ENCODE data around the gene LYL1.

Gene LYL1

DNA sequence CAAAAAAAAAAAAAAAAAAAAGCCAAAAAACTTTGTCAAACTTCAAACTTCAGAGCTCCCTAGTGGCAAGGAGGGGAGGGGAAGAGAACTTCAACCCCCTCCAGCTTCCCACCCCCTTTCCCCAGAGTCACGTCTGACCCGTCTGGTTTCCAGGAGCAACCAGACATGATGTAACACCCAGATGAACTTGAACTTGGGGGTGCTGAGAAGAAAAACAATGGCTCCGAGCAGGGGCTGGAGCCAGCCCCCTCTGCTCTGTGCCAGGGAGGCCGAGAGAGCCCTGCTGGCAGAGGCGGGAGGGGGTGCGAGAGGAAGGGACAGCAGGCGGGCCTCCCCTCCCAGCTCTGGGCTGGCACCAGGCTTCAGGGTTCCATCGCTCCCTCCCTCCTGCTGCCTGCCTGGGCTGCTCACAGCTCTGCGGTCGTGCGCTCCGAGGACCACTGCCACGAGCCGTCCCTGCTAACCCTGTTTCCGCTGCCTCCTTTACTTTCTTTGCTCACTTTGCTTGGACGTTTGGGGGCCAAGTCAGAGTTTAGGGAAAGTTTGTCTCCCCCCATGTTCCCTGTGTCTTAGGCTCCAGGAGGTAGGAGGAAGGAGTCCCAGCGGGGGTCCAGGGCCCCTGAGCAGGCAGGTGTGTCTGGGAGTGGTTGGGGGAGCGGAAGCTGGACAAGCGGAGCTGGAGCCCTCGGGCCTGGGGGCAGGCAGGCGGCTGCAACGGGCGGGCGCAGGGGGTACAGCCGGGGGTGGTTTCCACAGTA lies 11.1 kb downstream of the LYL1 start:
- DNase-seq: no peak

DNA sequence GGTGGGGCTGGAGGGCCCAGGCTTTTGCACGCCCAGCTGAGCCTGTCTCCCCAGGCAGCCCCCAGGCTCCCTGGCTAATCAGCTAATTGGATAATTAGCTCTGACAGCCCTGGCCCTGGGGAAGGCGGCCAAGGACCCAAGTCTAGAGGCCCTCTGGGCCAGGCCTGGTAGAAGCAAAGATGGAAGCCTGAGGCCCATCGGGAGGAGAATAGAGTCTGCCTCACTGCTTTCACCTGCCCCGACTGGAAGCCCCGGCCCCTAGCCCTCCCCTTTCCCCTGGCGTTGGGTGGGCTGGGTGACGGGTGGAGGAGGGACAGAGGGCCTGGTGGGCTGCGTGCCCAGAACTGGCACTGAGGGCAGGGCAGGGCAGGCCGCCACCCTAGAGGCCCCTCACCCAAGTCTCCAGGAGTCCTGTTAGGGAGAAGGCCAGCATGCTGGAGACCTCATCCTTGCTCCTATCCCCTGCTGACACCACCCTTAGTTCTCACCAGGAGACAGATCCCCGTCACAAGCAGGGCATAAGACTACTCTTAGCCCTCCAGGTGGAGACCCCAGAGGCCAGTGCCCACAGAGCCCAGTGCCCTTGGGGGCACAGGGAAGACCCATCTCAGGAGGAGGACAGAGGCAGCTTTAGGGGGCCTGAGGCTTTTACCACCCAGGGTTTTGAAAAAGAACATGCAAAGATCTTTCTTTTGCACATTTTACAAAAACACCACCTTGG lies 12.0 kb downstream of the LYL1 start:
- no peak for DNase-seq

DNA sequence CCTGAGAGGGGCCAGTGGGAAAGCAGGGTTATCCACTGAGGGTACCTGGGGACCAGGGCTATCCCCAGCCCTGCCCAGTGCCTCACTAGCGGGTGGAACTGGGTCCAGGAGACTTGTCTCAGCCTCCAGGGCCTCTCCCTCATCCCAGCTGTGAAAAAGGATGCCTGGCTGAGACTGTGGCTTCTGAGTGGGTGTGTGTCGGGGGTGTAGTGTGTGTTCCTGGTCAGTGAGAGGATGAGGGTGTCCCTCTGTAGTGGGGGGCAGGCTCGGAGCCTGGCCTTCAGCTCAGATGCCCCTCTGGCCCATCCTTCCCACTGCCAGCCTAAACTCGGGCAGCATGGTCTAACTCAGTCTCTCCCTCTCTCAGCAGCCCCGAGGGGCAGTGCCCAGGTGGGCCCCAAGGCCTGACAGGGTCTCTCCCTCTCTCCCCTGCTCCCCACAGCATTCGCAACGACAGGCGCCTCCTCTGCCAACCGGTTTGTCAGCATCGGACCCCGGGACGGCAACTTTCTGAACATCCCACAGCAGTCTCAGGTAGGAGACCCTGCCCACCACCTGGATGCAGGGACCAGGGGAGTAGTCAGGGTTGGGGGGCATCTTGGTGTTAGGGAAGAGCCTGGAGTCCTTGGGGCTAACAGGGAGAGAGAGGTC lies 12.7 kb downstream of the LYL1 start:
- DNase-seq: no peak

DNA sequence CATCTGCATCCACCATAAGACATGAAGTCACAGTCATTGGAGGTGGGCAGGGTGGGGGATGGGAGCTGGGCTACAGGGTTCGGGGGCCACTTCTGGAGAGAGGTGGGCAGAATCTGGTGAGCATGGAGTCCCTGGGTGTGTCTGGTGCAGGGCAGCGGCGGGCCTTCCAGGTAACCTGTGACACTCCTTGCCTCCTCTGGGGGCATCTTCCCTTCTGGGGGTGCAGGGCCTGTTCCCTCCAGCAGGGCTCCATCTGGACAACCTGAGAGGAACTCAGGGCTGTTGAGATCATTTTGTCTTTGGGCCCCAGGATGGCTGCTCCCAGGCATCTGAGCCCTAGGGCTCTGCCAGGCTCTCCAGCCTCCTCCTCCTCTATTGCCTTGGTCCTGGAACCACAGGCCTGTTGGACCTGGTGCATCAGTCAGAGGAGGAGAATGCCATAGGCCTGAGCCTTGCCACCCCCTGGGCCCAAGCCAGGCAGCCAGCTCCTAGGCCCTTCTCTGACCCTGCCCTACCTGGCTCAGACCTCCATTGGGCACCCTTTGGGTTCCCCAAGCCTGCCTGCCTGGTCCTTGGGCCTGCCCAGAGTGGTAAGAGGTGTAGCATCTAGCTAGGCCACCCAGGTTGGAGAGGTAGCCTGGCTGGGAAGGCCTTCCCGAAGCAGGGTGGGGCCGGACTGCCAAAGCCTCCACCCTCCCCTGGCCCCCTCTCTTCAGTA lies 13.4 kb downstream of the LYL1 start:
- DNase-seq: no peak

DNA sequence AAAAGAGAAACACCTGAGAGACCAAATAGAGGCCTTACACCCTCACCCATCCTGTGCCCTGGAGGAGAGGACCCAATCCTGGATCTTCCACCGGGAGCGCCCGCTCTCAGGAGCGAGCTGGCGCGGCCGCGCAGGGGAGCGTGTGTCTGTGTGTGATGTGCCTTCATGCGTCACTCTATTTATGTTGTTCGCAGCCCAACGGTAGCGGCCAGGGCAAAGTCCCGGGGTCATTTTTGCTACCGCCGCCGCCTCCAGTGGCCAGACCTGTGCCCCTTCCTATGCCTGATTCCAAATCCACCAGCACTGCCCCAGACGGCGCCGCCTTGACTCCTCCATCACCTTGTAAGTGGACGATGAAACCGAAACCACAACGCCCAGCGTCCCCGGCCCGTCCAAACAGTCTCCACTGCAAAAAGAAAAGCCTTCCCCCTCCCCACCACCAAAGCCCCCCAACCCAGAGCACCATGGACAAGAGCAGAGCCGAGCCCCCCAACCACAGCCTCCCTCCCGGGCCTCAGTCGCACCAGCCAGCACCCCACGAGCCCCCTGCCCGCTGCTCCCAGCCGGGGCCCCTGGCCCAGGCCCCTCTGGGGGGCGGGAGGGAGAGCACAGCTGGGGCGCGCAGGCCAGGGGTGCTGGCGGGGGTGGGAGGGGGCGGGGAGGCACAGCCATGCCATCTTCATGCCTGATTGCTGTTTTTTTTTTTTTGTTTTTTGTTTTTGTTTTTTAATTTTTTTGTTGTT lies 14.7 kb downstream of the LYL1 start:
- no peak for DNase-seq

DNA sequence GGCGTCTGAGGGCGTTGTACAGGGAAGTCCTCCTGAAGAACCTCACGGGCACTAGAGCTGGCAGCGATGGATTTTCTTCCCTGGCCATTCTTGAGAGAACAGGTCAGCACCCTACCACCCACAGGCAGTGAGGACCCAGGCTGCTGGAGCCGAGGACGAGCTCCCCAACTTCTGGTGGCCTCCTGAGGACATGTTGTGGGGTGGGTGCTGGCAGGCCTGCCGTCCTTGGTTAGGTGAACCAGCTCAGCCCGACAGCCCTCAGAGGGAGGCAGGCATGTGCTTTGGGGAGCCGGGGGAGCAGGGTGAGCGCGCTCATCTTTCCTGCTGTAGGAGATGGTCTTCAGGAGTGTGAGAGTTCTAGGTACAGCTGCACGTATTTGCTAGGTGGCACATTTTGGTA lies 15.4 kb downstream of the LYL1 start:
- DNase-seq: no peak

DNA sequence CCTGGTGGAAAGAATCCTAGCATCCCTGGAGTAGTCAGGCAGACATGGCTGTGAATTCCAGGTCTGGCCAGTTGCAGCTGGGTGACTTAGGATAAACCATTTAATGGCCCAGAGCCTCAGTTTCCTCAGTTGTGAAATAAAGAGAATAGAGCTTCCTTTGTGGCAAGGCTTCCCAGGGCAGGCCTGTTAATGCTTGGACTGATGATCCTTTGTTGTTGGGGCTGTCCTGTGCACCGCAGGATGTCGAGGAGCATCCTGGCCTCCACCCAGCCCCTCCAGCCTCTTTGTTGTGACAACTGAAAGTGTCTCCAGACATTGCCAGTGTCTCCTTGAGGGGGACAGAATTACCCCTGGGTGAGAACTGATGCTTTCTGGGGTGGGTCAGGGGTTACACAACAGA lies 16.3 kb downstream of the LYL1 start:
- DNase-seq: no peak

DNA sequence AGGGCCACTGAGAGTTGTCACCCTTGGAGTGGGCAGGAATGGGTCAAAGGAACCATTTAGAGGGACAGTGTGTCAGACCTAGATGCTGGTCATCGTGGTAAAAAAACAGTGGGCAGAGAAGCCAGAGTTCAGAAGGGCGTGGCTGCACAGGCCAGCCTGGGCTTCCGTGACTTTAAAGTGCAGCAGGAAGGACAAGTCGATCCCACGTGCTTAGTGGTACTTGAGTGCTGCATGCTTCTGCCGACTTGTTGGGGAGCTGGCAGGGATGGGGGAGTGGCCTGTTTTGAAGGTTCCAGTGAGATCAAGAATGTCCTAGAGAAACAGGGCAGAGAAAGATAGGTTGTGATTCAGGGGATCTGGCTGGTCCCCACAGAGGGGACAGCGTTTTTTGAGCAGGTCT lies 17.0 kb downstream of the LYL1 start:
- DNase-seq: no peak

DNA sequence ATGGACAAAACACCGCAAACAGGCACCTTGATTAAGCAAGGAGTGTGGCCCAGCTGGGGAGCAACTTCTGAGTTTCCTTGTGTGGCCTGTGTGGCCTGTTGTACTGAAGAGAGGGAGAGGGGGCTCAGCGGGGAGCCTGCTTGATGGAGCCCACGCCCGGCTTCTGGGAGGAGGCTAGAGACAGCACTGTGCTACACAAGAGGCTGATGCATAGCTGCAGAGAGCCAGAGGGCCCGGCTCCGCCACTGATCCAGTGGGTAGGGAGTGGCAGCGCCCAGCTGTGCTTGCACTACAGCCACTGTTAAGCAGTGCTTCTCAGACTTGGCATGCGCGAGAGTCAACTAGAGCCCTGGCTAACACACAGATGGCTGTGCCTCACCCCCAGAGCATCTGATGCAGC lies 19.0 kb downstream of the LYL1 start:
- no peak for DNase-seq

DNA sequence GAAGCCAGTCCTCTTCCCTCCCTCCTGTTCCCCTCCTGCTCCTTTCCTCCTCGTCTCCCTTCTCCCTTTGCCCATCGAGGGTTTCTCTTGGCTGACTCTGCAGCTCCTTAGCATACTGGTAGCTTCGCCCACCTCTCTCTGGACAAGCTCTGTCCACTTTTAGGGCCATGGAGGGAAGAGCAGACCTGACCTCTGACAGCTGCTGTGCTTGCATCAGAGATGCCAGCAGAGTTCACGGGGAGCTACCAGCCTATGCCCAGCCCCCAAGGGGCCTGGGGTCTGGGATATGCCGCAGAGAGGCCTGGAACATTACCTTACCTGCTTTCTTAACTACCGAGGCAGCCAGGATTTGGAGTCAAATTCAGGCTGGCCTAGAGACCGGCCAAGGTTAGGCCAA lies 19.7 kb downstream of the LYL1 start:
- DNase-seq: no peak

DNA sequence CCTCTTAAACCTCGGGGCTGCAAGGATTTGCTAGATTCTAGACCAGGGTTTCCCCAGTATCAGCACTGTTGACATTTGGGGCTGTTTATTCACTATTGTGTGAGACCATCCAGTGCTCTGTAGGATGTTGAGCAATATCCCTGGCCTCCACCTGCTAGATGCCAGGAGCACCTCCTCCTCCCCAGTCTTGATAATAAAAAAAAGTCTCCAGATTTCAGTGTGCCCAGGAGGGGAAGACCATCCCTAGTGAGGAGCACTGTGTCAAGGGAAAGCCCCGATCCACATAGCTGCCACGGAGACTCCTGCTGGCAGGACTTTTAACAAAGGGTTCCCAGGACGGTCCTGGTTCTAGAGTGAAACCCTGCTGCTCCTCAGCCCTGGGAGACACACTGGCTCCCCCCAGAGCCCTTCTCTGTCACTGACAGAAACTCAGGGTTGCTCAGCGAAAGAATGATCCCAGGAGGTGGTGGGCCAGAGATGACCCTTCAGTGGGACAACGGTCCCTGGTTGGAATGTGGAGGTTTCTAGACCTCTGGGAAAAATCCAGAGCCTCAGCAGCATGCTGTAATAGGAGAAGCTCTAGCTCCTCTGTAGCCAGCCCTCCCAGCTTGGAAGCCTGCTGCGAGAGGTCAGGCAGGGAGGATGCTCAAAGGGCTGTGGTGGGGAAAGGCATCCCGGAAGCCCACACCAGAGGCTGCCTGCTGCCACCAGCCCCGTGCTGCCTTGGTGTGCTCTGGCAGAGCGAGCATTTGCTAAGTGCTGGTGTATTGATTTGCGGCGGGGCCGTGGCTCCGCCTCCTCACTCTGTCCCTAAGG lies 20.3 kb downstream of the LYL1 start:
- DNase-seq: no peak

DNA sequence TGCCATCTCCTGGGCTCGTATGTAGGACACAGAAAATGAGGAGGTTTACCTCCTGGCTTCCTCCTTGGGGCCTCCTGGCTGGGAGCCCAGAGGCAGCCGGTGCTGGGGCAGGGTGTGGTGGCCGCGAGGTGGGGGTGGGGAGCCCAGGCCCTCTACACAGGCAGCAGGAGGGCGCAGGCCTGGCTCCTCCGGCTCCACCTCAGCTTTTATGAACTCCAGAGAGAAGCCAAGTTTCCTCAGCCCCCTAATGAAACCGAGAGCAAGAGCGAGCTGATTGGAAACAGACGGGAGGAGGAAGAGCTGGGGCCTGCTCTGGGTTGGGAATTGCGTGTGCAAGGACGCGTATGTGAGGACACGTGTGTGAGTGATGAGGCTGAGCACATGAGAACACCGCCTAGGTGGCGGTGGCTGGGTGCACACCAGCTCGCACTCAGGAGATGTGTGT lies 23.1 kb downstream of the LYL1 start:
- no peak for DNase-seq

DNA sequence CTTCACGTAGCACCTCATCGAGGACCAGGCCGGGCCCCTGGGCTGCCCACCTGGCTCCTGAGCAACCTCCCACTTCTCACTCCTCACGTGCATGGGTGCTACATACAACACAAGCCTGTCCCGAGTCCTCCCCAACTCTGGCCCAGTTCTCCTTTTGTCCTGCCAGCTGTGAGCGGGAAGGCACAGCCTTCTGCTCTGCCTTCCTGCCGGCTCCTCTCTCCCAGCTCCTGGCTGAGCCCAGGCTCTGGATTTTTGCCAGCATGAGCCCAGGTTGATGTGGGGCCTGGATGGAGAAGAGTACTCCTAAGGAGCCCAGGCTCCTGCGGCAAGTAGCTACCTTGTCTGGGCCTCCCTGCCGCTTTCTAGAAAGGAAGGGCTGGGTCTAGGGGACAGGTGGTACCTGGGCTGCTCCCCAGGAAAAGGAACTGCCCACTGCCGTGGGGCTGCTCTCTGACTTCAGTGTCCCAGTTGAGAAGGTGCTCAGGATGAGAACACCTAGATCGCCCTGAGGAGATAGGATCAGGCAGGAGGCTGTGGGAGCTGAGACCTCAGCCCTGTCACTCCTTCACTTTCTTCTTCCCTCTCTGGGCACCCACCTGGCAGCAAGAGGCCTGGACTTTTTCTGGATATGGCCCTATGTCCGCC lies 23.6 kb downstream of the LYL1 start:
- DNase-seq: no peak

DNA sequence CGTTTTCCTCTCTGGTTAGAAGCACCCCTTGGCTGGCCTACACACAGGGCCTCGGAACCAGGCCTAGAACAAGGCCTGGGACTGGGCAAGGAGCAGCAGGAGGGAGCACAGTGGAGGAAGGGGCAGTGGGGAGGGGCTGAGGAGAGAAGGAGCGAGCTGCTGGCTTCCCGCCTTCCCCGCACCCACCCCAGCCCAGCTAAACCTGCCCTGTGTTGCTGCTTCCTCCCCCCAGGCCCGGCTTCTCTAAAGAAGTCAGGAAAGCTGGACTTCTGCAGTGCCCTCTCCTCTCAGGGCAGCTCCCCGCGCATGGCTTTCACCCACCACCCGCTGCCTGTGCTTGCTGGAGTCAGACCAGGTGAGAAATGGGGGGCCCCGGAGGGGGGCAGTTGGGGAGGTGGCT lies 24.3 kb downstream of the LYL1 start:
- no peak for DNase-seq

DNA sequence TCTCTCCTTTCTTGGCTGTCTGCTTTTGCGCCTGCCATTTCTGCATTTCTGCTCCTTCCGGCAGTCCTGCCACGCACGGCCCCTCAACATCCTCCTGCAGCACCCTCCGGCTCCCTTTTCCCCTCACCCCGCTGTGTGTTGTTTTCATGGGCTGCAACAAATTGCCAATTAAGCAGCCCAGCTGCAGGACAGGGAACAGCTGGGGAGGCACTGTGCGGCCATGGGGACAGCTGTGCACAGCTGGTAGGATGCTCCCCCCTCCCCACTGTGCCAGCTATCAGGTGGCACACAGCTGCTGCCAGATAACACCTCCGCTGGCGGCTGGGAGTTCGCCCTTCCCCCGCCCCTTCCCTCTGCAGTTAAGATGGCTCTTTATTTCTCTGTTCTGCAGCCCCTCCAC lies 25.4 kb downstream of the LYL1 start:
- DNase-seq: no peak

DNA sequence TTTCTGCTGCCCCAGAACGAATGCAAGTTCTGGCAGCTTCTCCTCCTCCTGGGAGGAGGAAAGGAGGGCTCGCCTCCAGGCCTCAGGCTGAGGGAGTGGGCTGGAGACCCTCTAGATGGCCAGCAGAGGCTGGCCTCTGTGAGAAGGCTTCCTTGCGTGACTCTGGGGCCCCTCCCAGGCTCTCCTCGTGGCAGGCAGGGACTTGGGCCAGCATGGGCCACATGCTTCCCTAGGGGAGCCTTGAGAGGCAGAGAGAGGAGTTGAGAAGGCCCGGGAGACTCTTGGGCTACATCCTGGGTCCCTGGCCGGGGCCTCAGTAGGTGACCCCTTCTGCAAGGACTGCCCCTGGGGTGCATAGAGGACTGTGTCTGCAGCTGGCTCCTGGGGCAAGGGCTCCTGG lies 25.9 kb downstream of the LYL1 start:
- no peak for DNase-seq

DNA sequence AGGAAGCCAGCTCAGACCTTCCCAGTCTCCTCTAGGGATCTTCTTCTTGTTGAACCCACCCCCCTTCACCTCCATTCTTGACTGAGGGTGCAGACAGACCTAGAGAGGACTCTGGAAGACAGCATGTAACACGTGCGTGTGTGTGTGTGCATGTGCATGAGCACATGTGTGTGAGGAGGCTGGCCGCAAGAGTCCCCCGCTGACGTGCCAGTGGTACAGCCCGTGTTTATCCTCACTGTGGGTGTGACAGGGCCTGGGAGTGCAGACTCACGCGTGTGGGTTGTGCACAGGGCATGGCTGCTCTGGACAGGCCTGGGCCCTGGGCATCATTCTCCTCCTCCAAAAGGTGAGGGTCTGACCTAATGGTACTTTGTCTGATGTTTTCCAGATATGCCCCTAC lies 26.3 kb downstream of the LYL1 start:
- no peak for DNase-seq

DNA sequence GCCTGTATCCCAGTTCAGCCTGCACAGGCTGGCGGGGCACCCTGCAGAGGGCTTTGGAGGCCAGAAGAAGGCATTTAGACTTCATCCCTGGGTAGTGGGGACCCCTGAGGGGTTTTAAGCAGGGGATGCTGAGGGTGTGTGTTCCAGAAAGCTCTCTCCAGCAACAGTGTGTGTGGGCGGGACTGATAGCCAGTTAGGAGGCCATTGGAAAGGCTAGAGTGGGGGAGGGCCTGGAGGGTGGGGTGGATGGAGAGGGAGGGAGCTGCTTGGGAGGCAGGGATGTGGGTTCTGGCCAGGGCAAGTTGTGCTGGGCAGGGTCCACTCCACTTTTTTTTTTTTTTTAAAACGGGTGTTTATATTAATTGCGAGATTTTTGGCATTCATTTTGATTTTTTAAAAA lies 28.3 kb downstream of the LYL1 start:
- DNase-seq: no peak

DNA sequence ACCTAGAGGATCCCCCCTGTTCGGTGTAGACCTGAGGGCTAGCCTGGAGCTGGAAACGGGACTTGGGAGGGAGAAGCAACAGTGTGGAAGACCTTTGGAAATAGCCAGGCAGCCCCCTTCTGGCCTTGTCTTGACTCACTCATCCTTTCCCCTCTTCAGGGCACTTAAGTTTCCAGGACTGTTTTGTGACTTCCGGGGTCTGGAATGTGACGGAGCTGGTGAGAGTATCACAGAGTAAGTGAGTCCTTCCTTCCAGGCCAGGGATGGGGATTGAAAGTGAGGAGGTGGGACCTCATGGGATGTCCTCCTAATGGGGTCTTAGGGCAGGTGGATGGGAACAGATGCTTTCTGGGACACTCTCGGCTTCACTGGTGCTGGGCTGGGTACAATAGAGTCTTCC lies 29.4 kb downstream of the LYL1 start:
- DNase-seq: no peak

DNA sequence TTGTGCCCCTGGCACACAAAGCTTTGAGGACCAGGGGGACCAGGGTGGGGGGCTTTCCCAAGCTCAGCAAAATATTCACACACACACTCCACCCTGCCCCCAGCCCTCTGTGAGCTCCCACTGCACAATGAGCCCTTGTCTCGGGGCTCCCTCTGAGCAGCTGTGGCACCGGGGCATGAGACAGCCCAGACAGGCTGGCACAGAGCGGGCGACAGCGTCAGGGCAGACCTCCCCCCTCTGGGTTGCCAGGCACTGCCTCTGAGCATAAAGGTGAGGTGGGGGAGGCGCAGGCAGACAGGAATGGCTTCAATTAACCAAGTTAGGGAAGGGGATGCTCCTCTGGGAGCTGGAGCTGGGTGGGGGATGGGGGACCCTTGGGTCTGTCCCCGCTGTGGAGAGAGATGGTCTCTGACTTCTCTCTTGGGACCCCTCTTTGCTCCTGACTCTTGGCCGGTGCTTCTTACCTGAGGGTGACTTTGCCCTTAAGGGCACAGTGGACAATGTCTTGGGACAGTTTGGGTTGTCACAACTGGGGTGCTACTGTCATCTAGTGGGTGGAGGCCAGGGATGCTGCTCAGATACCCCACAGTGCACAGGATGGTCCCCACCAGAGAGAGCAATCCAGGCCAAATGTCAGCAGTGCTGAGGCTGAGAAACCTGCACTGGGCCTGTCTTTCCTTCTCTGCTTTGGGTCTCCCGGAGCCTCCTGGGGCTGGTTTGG lies 30.3 kb downstream of the LYL1 start:
- DNase-seq: no peak
